Thymus (tissue), 11 donors: Measurements from ENCODE around the gene CYGB. TPM values are rescaled to one million over a fixed set of nuclear protein-coding genes. Genes with fewer than 3 reads are reported as not detected.

Experiments
- DNase-seq, 9 donors: peaks; one replicate each; pipeline ENCODE4 v3.0.0-alpha.2; 2013; ENCODE audit warnings: low spot score in 9 of 9, low read depth in 6 of 9, missing footprints in 1 of 9
- H3K27ac ChIP-seq, 2 donors: one replicate each; pipeline ENCODE4 v1.5.1; 2013; ENCODE audit warnings: control low read depth in 1 of 2, low read depth in 1 of 2, low read length in 1 of 2, mild to moderate bottlenecking in 1 of 2, moderate library complexity in 1 of 2
- H3K27me3 ChIP-seq, 2 donors: one replicate each; pipeline ENCODE4 v1.5.1; 2013; ENCODE audit warnings: low read length in 1 of 2; ENCODE audit not compliant: control insufficient read depth in 2 of 2, insufficient read depth in 1 of 2
- H3K36me3 ChIP-seq, 2 donors: one replicate each; pipeline ENCODE4 v1.5.1; 2013; ENCODE audit warnings: low read length in 1 of 2, mild to moderate bottlenecking in 1 of 2, moderate library complexity in 1 of 2; ENCODE audit not compliant: control insufficient read depth in 2 of 2, insufficient read depth in 2 of 2
- H3K4me1 ChIP-seq, 2 donors: one replicate each; pipeline ENCODE4 v1.5.1; 2013; ENCODE audit warnings: low read length in 2 of 2; ENCODE audit not compliant: control insufficient read depth in 2 of 2, insufficient read depth in 2 of 2
- H3K4me3 ChIP-seq, 2 donors: one replicate each; pipeline ENCODE4 v1.5.1; 2013; ENCODE audit warnings: low read length in 2 of 2, control low read depth in 1 of 2, mild to moderate bottlenecking in 1 of 2
- H3K9me3 ChIP-seq, 2 donors: one replicate each; pipeline ENCODE4 v1.5.1; 2013; ENCODE audit warnings: low read length in 1 of 2, mild to moderate bottlenecking in 1 of 2; ENCODE audit not compliant: control insufficient read depth in 2 of 2, insufficient read depth in 1 of 2
- WGBS: extraction: QIAGEN DNeasy Blood & Tissue Kit; methylation state at CpG from one replicate; pipeline ENCODE4 v1.1.7; 2013; 5-methylcytosine and 5-hydroxymethylcytosine counted together
- polyA plus RNA-seq: library from polyadenylated mRNA; stranded (reverse); fragments of 200-250 nt; gene quantifications from one replicate; pipeline ENCODE4 v1.2.3, GENCODE V29; 2013
- total RNA-seq: library from RNA; stranded (reverse); fragments of 120-200 nt; gene quantifications from one replicate; pipeline ENCODE4 v1.2.4, GENCODE V29; 2013
- donor health status: healthy.

CYGB gene
- total and polyA plus RNA-seq, 2 donors: 1.6 to 12.1 TPM

- 95% methylated on average over 8 of the region's 8 CpGs for WGBS
- no peak for DNase-seq
- H3K27ac ChIP-seq: no peak overlapping the region
- peaks cover 11 to 38% of the 10 kb centered on the region in 2 donors for H3K4me1 ChIP-seq
- H3K4me3 ChIP-seq: no peak overlapping the region
- no peaks in the 10 kb centered on the region for H3K36me3 ChIP-seq
- H3K9me3 ChIP-seq: peaks cover 0 to 5% of the 10 kb centered on the region in 2 donors
- peaks cover 32 to 75% of the 10 kb centered on the region in 2 donors for H3K27me3 ChIP-seq
Measured at GRCh38 chr17:76542984-76543383, 5.5 kb upstream of the CYGB start.

GRCh38 chr17:76542566-76542971 is 5.1 kb upstream of the CYGB start:
- 91% methylated on average over 10 of the region's 10 CpGs for WGBS
- H3K27ac ChIP-seq: no peak overlapping the region
- H3K36me3 ChIP-seq: no peaks in the 10 kb centered on the region
- DNase-seq: no peak
- peaks cover 0 to 5% of the 10 kb centered on the region in 2 donors for H3K9me3 ChIP-seq
- peaks cover 11 to 38% of the 10 kb centered on the region in 2 donors for H3K4me1 ChIP-seq
- no peak overlapping the region for H3K4me3 ChIP-seq
- H3K27me3 ChIP-seq: peaks cover 36 to 79% of the 10 kb centered on the region in 2 donors

GRCh38 chr17:76541739-76542454 is 4.4 kb upstream of the CYGB start:
- H3K4me1 ChIP-seq: peaks cover 7 to 34% of the 10 kb centered on the region in 2 donors
- WGBS: 98% methylated on average over 10 of the region's 10 CpGs
- DNase-seq: no peak
- H3K27ac ChIP-seq: no peak overlapping the region
- peaks cover 0 to 5% of the 10 kb centered on the region in 2 donors for H3K9me3 ChIP-seq
- H3K27me3 ChIP-seq: peaks cover 42 to 85% of the 10 kb centered on the region in 2 donors
- no peak overlapping the region for H3K4me3 ChIP-seq
- no peaks in the 10 kb centered on the region for H3K36me3 ChIP-seq

- H3K27me3 ChIP-seq: peaks cover 53 to 94% of the 10 kb centered on the region in 2 donors
- H3K9me3 ChIP-seq: peaks cover 0 to 5% of the 10 kb centered on the region in 2 donors
- peak in 2 of 9 donors; percentile 37 to 54 for DNase-seq
- no peak overlapping the region for H3K27ac ChIP-seq
- 31% methylated on average over 27 of the region's 27 CpGs for WGBS
- H3K4me1 ChIP-seq: peaks cover 5 to 28% of the 10 kb centered on the region in 2 donors
- no peak overlapping the region for H3K4me3 ChIP-seq
- H3K36me3 ChIP-seq: no peaks in the 10 kb centered on the region
Measured at GRCh38 chr17:76540381-76541300, 3.1 kb upstream of the CYGB start.

GRCh38 chr17:76539631-76540271 is 2.2 kb upstream of the CYGB start, which contains the start of gene PRCD:
Gene PRCD (plus strand): TSS chr17:76540044. CDS start chr17:76540142, 98 bp downstream.
- Histone ChIP-seq H3K36me3 (no peaks in the 10 kb centered on the region), H3K27me3 (peaks cover 56 to 97% of the 10 kb centered on the region in 2 donors), H3K27ac (no peak within 1 kb of the TSS), H3K4me1 (peaks cover 4 to 31% of the 10 kb centered on the region in 2 donors), H3K4me3 (no peak within 1 kb of the TSS), H3K9me3 (peaks cover 0 to 5% of the 10 kb centered on the region in 2 donors)
- no peak for DNase-seq
- 90% methylated on average over 22 of the region's 22 CpGs for WGBS

- WGBS: 97% methylated on average over 9 of the region's 9 CpGs
- H3K27me3 ChIP-seq: peaks cover 56 to 91% of the 10 kb centered on the region in 2 donors
- peaks cover 3 to 26% of the 10 kb centered on the region in 2 donors for H3K4me1 ChIP-seq
- DNase-seq: no peak
- H3K4me3 ChIP-seq: no peak overlapping the region
- H3K9me3 ChIP-seq: peaks cover 0 to 5% of the 10 kb centered on the region in 2 donors
- H3K27ac ChIP-seq: no peak overlapping the region
- no peaks in the 10 kb centered on the region for H3K36me3 ChIP-seq
Measured at GRCh38 chr17:76538941-76539570, 1.5 kb upstream of the CYGB start.

GRCh38 chr17:76538281-76538931 is 897 bp upstream of the CYGB start:
- Histone ChIP-seq H3K36me3 (no peaks in the 10 kb centered on the region), H3K4me3 (peak overlapping the region in 1 of 2 donors; percentile 35), H3K27me3 (peaks cover 55 to 84% of the 10 kb centered on the region in 2 donors), H3K27ac (no peak overlapping the region), H3K4me1 (peaks cover 3 to 19% of the 10 kb centered on the region in 2 donors), H3K9me3 (peaks cover 0 to 5% of the 10 kb centered on the region in 2 donors)
- WGBS: 32% methylated on average over 37 of the region's 37 CpGs
- no peak for DNase-seq

GRCh38 chr17:76537288-76537577 is 276 bp downstream of the CYGB start:
- H3K27ac ChIP-seq: no peak overlapping the region
- peaks cover 0 to 5% of the 10 kb centered on the region in 2 donors for H3K9me3 ChIP-seq
- H3K27me3 ChIP-seq: peaks cover 50 to 73% of the 10 kb centered on the region in 2 donors
- 33% methylated on average over 26 of the region's 26 CpGs for WGBS
- peak overlapping the region in 1 of 2 donors; percentile 35 for H3K4me3 ChIP-seq
- H3K4me1 ChIP-seq: peaks cover 3 to 19% of the 10 kb centered on the region in 2 donors
- DNase-seq: no peak
- H3K36me3 ChIP-seq: no peaks in the 10 kb centered on the region
